Esophagus squamous epithelium (tissue), 4 donors: ENCODE data around the gene FMN2.
A peak's percentile ranks its signal among the peaks of the same experiment; 100 is the strongest.

ENCODE experiments used
- POLR2A ChIP-seq, 4 donors: fragments of 450-650 bp; IDR thresholded peaks; one replicate each; pipeline ENCODE4 v1.6.1; 2017; ENCODE audit warnings: antibody characterized with exemption in 4 of 4, mild to moderate bottlenecking in 4 of 4, moderate library complexity in 3 of 4
- TF ChIP-seq, protein P1 (sequence below), 6 experiments: fragments of 450-650 bp in 4 of 6; fragments of 200-600 bp in 2 of 6; sonication (generic) in 2 of 6; IDR thresholded peaks; one replicate each; pipeline ENCODE4 v1.5.1; 2016 to 2019; ENCODE audit warnings: antibody characterized with exemption in 6 of 6, mild to moderate bottlenecking in 4 of 6, moderate library complexity in 4 of 6

DNA sequence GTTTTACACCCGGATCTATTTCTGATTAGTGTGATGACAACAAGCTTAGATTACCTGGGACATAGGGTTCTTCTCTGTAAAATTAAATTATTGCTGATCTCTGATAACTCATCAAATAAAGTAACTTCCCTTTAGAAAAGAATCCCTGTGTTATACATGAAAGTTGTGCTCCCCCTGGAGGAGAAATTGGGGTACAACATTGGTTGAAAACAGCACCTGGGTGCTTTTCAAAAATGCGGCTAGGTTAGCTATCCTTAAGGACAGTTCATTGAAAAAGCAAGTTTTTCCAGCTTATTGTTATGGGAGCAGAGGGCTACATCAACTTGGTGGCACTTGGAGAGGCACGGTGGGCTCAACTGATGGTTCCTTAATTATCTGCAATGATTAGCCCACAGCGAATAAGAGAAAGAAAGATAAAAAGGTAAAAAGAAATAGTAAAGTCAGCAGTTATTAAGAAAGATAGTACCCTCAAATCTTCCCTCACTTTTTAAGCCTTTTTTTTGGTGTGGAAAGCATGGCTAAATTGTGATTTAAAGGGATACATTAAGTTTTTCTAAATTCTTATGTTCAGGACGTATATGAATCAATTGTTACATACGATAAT is 97.8 kb downstream of the FMN2 start:
- TF ChIP-seq, protein P1, sequence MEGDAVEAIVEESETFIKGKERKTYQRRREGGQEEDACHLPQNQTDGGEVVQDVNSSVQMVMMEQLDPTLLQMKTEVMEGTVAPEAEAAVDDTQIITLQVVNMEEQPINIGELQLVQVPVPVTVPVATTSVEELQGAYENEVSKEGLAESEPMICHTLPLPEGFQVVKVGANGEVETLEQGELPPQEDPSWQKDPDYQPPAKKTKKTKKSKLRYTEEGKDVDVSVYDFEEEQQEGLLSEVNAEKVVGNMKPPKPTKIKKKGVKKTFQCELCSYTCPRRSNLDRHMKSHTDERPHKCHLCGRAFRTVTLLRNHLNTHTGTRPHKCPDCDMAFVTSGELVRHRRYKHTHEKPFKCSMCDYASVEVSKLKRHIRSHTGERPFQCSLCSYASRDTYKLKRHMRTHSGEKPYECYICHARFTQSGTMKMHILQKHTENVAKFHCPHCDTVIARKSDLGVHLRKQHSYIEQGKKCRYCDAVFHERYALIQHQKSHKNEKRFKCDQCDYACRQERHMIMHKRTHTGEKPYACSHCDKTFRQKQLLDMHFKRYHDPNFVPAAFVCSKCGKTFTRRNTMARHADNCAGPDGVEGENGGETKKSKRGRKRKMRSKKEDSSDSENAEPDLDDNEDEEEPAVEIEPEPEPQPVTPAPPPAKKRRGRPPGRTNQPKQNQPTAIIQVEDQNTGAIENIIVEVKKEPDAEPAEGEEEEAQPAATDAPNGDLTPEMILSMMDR (IDR thresholded peaks at IDR 0.05), result peak in 5 of 6 experiments; percentile 23 to 63 (median 49)
- TF ChIP-seq POLR2A (IDR thresholded peaks at IDR 0.05), result no peak
